Heart right ventricle (tissue), 16 donors: ENCODE measurements around the gene GAS2L1. TPM values are rescaled to one million over a fixed set of nuclear protein-coding genes. Genes with fewer than 3 reads are reported as not detected.

Experiments
- ATAC-seq, 8 donors: fragments of 200-7000 bp; cut with Tn5 transposase; one replicate each; pipeline ENCODE4 v1.9.1; 2020; ENCODE audit warnings: mild to moderate bottlenecking in 8 of 8, moderate library complexity in 8 of 8, moderate number of reproducible peaks in 1 of 8
- DNase-seq, 2 donors: peaks; one replicate each; pipeline ENCODE4 v3.0.0-alpha.2; 2020
- H3K27ac ChIP-seq, 10 donors: fragments of 200-600 bp; sonication (generic) in 2 of 10; one replicate each; pipeline versions ENCODE4 v1.5.0 to v1.8.0; 2020 to 2022; ENCODE audit warnings: mild to moderate bottlenecking in 3 of 10
- H3K27me3 ChIP-seq, 7 donors: fragments of 200-600 bp; one replicate each; pipeline ENCODE4 v1.8.0; 2021 to 2022; ENCODE audit warnings: mild to moderate bottlenecking in 2 of 7
- H3K36me3 ChIP-seq, 9 donors: fragments of 200-600 bp; sonication (generic) in 1 of 9; one replicate each; pipeline versions ENCODE4 v1.5.0 to v1.8.0; 2020 to 2022; ENCODE audit warnings: mild to moderate bottlenecking in 2 of 9
- H3K4me1 ChIP-seq, 9 donors: fragments of 200-600 bp; sonication (generic) in 1 of 9; one replicate each; pipeline versions ENCODE4 v1.5.0 to v1.8.0; 2020 to 2022; ENCODE audit warnings: mild to moderate bottlenecking in 4 of 9
- H3K4me3 ChIP-seq, 10 donors: fragments of 200-600 bp; sonication (generic) in 2 of 10; one replicate each; pipeline versions ENCODE4 v1.5.0 to v1.8.0; 2020 to 2022; ENCODE audit warnings: mild to moderate bottlenecking in 7 of 10, moderate library complexity in 2 of 10
- H3K9me3 ChIP-seq, 11 donors: fragments of 200-600 bp in 10 of 11; sonication (generic) in 2 of 11; one replicate each; pipeline versions ENCODE4 v1.5.0 to v1.8.0; 2013 to 2022; ENCODE audit warnings: mild to moderate bottlenecking in 2 of 11, control low read depth in 1 of 11, moderate library complexity in 1 of 11
- WGBS, 2 donors: extraction: QIAGEN DNeasy Blood & Tissue Kit; methylation state at CpG; one replicate each; pipeline ENCODE4 v1.1.7; 2013; ENCODE audit warnings: inconsistent platforms in 1 of 2; 5-methylcytosine and 5-hydroxymethylcytosine counted together
- intact Hi-C, 10 donors: fragments of 100-400 bp; cut with DNase I; formaldehyde crosslinking; loops; one replicate each; pipeline versions ENCODE4 v1.11.1 to v1.14.2; 2022
- polyA plus RNA-seq, 2 donors: library from polyadenylated mRNA; stranded (reverse); fragments of 200-250 nt; gene quantifications; one replicate each; pipeline ENCODE4 v1.2.3, GENCODE V29; 2013
- total RNA-seq, 10 donors: library from RNA; stranded (reverse); fragmentation: NEBNext Ultra II Directional in 3 of 10; extraction: Animal tissue kit (Norgen Biotek cat#: 25700) in 3 of 10; gene quantifications; one replicate each; pipeline versions ENCODE4 v1.2.1 to v1.2.4, GENCODE V29; 2021 to 2023
- TF ChIP-seq, protein P1 (sequence below), 9 donors: fragments of 200-600 bp; sonication (generic) in 2 of 9; IDR thresholded peaks; one replicate each; pipeline versions ENCODE4 v1.5.0 to v1.8.0; 2021 to 2022; ENCODE audit warnings: antibody characterized with exemption in 9 of 9, mild to moderate bottlenecking in 5 of 9, moderate library complexity in 1 of 9
- donor health status: Arrhythmogenic right ventricular cardiomyopathy.
- donor health status: ischemic (EF 13 %, LVEDD 7.1; RV severe dilation, severe dysfunction).
- donor health status: healthy with polysubstance abuse.
- donor health status: DM: no; HTN: yes; CAD: no.
- donor health status: DM: no; HTN: no; CAD: no.
- donor health status: ischemic (EF 25% LVEDD 6.9; RV normal size, moderate dysfunction).
- donor health status: ischemic (EF 25% LVEDD 5.7; RV mildly dilated, moderate dysfunction).
- donor health status: healthy.
- donor health status: DM: yes; HTN: yes; CAD: no.
- donor health status: Ischemic cardiomyopathy.
- donor health status: ischemic (EF 35%, LVEDD 5.7; RV mildly dilated, moderate dysfunction).
- donor health status: nonischemic (EF 11% LVEDD 7.7; RV severe dilation, severe dysfunction).
- donor health status: DM: yes; HTN: yes; CAD: no.
- donor health status: PGD.
- donor health status: ischemic (EF 29% LVEDD 5.4; RV normal size, mild dysfunction).
- donor health status: nonischemic (EF 23%, LVEDD 6.1; RV moderate dilation, normal function).

The GAS2L1 gene
- total and polyA plus RNA-seq, 12 donors: 10.9 to 45.0 (median 15.0) TPM

DNA sequence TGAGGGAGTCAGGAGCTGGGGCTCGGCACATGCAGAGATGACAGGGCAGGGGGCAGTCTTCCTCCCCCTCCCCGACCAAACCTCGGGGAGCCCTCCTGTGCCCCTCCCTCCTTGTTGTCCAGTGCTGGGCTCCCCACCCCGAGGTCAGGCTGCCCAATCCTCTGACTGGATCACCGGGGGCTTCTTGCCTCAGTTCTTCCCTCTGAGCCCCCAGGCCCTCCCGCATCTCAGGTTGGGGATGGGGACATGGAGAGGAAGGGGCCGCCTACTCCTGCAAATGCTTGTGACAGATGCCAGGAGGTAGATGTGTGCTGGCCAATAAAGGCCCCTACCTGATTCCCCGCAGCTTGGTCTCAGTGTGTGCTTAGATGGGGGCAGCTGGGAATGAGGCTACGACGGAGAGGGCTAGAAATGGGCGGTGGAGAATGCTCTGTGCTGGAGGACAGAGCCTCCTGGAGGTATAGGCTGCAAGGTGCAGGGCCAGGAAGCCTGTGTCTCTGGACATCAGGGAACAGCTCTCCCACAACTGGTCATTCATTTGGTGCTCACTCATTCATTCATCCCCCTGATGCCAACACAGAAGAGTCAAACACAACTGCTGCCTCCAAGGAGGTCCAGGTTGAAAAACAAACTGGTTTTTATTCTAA is 47.1 kb upstream of the GAS2L1 start:
- Histone ChIP-seq H3K36me3 (peaks cover 0 to 28% (median 0%) of the 10 kb centered on the region in 9 donors), H3K4me1 (no peaks in the 10 kb centered on the region), H3K27me3 (no peaks in the 10 kb centered on the region), H3K27ac (no peak overlapping the region), H3K4me3 (no peak overlapping the region), H3K9me3 (no peaks in the 10 kb centered on the region)
- ATAC-seq: no peak
- TF ChIP-seq, protein P1, sequence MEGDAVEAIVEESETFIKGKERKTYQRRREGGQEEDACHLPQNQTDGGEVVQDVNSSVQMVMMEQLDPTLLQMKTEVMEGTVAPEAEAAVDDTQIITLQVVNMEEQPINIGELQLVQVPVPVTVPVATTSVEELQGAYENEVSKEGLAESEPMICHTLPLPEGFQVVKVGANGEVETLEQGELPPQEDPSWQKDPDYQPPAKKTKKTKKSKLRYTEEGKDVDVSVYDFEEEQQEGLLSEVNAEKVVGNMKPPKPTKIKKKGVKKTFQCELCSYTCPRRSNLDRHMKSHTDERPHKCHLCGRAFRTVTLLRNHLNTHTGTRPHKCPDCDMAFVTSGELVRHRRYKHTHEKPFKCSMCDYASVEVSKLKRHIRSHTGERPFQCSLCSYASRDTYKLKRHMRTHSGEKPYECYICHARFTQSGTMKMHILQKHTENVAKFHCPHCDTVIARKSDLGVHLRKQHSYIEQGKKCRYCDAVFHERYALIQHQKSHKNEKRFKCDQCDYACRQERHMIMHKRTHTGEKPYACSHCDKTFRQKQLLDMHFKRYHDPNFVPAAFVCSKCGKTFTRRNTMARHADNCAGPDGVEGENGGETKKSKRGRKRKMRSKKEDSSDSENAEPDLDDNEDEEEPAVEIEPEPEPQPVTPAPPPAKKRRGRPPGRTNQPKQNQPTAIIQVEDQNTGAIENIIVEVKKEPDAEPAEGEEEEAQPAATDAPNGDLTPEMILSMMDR (IDR thresholded peaks at IDR 0.05): no peak
- WGBS, 2 donors: 76 to 79% methylated on average over 11 of the region's 11 CpGs
- intact Hi-C loops: loop anchor here in 2 of 10 donors (10.0 kb wide), 3 partner anchors 155 to 535 kb away; no protein-coding TSS in a partner anchor
- no peak for DNase-seq

DNA sequence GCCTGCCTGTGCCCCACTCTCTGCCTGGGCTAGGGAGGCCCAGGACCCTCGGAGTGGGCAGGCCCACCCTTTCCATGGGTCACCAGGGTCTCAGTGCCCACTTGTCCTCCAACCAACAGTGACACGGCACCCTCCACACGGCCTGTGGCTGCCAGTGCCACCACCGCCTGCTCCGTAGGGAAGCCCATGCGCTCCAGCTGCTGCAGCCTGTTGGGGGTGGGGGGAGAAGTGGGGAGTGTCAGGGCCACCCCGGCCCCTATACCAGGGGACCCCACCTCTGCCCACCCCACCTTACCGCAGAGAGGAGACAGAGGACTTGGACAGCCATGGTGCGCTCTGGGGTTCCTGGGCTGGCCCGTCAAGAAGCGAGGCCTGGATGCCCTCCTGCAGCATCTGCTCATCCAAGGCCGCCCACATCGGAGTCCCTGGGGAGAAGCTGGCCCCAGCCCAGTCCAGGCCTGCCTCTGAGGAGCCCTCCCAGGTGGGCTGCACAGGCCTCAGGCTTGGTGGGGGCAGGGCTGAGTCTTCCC is 46.4 kb upstream of the GAS2L1 start:
- Histone ChIP-seq H3K36me3 (peaks cover 0 to 36% (median under 1%) of the 10 kb centered on the region in 9 donors), H3K27me3 (no peaks in the 10 kb centered on the region), H3K4me3 (no peak overlapping the region), H3K4me1 (no peaks in the 10 kb centered on the region), H3K9me3 (no peaks in the 10 kb centered on the region), H3K27ac (no peak overlapping the region)
- 91 to 92% methylated on average over 13 of the region's 13 CpGs for WGBS, 2 donors
- TF ChIP-seq, protein P1 (IDR thresholded peaks at IDR 0.05): no peak
- DNase-seq (no peak), ATAC-seq (peak in 5 of 8 donors; percentile 2 to 27 (median 12))
- intact Hi-C loops: no loop called here

DNA sequence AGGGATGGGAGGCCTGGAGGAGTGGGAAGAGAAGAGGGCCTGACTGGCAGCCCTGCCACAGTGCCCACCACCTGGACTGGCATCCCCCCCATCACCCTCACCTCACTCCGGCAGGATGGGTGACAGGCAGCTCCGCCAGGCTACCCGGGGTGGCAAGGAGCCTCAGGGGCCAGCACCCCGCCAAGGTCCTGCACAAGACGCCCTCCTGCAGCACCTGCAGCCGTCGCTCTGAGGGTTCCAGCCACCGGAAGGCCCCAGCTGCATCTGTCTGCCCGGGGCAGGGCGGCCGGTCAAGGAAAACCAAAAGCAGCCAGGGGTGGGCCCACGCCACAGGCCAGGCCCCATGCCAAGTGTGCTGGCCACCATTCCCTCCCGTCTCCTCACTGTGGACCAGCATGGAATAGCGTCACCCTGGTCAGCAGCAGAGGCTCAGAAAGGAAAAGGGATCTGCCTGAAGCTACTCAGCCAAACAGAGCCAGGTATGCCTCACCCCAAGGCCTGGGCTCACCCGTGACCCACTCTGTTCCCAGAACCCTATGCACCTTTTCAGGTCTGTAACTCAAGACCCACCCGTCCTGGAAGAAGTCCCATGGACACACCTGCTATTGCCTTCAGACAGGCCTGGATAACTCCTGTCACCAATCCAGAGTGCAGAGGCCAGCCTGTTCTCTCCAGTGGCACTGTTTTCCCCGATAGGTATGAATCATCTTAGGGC is 45.7 kb upstream of the GAS2L1 start:
- Histone ChIP-seq H3K36me3 (peaks cover 0 to 41% (median 6%) of the 10 kb centered on the region in 9 donors), H3K27me3 (no peaks in the 10 kb centered on the region), H3K4me1 (peaks cover 0 to 2% (median under 1%) of the 10 kb centered on the region in 9 donors), H3K4me3 (no peak overlapping the region), H3K9me3 (no peaks in the 10 kb centered on the region), H3K27ac (no peak overlapping the region)
- 92 to 93% methylated on average over 17 of the region's 17 CpGs for WGBS, 2 donors
- TF ChIP-seq, protein P1 (IDR thresholded peaks at IDR 0.05): no peak
- no peak for DNase-seq
- peak in 2 of 8 donors; percentile 3 to 7 for ATAC-seq
- intact Hi-C loops: no loop called here

DNA sequence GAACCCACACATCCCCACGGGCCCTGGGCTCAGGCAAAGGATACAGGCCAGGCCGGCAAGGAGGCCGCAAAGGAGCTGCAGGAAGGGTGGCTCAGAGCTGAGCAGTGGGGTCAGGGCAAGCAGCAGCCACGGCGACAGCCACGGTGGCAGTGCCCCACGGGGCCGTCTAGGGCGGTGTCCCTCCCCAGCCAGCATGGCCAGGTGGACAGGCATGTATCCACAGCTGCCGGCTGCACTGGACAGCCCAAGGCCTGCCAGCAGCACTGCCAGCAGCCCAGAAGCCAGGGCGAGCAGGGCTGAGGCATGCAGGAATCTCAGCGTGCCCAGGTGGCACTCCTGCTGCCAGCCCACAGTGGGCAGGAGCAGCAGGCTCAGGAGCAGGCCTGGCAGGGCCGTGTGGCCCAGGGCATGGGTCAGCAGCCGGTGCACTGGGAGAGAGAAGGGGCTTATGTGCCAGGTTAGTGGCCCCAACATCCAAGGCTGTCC is 42.6 kb upstream of the GAS2L1 start:
- H3K27ac ChIP-seq: no peak overlapping the region
- TF ChIP-seq, protein P1 (IDR thresholded peaks at IDR 0.05): no peak
- peaks cover 0 to 41% (median 6%) of the 10 kb centered on the region in 9 donors for H3K36me3 ChIP-seq
- H3K4me1 ChIP-seq: peaks cover 3 to 18% (median 16%) of the 10 kb centered on the region in 9 donors
- no peak overlapping the region for H3K4me3 ChIP-seq
- H3K9me3 ChIP-seq: no peaks in the 10 kb centered on the region
- ATAC-seq: no peak
- intact Hi-C loops: no loop called here
- WGBS, 2 donors: 83 to 84% methylated on average over 14 of the region's 14 CpGs
- no peak for DNase-seq
- no peaks in the 10 kb centered on the region for H3K27me3 ChIP-seq
